Panc1 (cell line): ENCODE data around the gene CTBP1.

Source experiments
- POLR2AphosphoS5 ChIP-seq: IDR thresholded peaks from 2 replicates; pipeline ENCODE4 v1.6.1; 2012; ENCODE audit warnings: mild to moderate bottlenecking, low read depth, low read length, moderate library complexity
- TF ChIP-seq, protein P1 (sequence below): fragments of 450-650 bp; IDR thresholded peaks from 2 replicates; pipeline ENCODE4 v1.5.1; 2017; ENCODE audit warnings: mild to moderate bottlenecking
- TF ChIP-seq, protein P2 (sequence below), 2 experiments: IDR thresholded peaks; 2 replicates each; pipeline ENCODE4 v1.6.1; 2011 to 2012; ENCODE audit warnings: low read depth in 2 of 2, control low read depth in 1 of 2, low read length in 1 of 2, mild to moderate bottlenecking in 1 of 2, moderate library complexity in 1 of 2; ENCODE audit not compliant: insufficient read depth in 1 of 2

DNA sequence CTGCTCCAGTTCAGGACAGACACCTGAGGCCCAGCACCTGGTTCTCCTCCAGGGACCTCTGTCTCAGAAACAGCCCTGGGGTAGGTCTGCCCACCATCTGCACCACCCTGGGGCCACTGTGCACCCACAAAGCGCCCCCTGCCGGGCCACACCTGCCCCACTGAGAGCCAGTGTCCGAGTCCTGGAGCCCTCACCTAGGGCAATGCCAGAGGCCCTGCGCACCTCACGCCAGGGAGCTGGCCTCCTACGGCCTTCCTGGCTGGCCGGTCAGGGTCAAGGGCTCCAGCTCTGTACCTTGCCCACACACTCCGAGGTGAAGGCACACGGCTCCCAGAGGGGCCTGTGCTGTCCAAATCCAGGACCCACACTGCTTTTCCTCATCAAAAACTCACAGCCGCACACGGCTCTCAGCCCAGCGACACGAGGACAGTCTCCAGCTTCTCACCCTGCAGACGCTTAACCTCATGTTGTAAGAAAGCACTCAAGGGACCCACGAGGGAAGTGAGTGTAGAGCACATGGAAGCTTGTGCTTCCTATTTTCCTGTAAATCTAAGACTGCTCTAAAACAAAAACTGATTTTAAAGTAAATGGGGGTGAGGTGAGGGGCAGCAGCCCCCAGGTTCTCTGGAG, 5.4 kb downstream of the CTBP1 start:
- TF ChIP-seq, protein P1, sequence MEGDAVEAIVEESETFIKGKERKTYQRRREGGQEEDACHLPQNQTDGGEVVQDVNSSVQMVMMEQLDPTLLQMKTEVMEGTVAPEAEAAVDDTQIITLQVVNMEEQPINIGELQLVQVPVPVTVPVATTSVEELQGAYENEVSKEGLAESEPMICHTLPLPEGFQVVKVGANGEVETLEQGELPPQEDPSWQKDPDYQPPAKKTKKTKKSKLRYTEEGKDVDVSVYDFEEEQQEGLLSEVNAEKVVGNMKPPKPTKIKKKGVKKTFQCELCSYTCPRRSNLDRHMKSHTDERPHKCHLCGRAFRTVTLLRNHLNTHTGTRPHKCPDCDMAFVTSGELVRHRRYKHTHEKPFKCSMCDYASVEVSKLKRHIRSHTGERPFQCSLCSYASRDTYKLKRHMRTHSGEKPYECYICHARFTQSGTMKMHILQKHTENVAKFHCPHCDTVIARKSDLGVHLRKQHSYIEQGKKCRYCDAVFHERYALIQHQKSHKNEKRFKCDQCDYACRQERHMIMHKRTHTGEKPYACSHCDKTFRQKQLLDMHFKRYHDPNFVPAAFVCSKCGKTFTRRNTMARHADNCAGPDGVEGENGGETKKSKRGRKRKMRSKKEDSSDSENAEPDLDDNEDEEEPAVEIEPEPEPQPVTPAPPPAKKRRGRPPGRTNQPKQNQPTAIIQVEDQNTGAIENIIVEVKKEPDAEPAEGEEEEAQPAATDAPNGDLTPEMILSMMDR: no peak
- no peak for TF ChIP-seq POLR2AphosphoS5
- TF ChIP-seq, protein P2, sequence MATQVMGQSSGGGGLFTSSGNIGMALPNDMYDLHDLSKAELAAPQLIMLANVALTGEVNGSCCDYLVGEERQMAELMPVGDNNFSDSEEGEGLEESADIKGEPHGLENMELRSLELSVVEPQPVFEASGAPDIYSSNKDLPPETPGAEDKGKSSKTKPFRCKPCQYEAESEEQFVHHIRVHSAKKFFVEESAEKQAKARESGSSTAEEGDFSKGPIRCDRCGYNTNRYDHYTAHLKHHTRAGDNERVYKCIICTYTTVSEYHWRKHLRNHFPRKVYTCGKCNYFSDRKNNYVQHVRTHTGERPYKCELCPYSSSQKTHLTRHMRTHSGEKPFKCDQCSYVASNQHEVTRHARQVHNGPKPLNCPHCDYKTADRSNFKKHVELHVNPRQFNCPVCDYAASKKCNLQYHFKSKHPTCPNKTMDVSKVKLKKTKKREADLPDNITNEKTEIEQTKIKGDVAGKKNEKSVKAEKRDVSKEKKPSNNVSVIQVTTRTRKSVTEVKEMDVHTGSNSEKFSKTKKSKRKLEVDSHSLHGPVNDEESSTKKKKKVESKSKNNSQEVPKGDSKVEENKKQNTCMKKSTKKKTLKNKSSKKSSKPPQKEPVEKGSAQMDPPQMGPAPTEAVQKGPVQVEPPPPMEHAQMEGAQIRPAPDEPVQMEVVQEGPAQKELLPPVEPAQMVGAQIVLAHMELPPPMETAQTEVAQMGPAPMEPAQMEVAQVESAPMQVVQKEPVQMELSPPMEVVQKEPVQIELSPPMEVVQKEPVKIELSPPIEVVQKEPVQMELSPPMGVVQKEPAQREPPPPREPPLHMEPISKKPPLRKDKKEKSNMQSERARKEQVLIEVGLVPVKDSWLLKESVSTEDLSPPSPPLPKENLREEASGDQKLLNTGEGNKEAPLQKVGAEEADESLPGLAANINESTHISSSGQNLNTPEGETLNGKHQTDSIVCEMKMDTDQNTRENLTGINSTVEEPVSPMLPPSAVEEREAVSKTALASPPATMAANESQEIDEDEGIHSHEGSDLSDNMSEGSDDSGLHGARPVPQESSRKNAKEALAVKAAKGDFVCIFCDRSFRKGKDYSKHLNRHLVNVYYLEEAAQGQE (IDR thresholded peaks at IDR 0.05; ENCODE audit: insufficient read depth in 1 of 2, low read depth in 2 of 2, low read length in 1 of 2): no peak
